ENCODE results near the gene PARP16.

DNA sequence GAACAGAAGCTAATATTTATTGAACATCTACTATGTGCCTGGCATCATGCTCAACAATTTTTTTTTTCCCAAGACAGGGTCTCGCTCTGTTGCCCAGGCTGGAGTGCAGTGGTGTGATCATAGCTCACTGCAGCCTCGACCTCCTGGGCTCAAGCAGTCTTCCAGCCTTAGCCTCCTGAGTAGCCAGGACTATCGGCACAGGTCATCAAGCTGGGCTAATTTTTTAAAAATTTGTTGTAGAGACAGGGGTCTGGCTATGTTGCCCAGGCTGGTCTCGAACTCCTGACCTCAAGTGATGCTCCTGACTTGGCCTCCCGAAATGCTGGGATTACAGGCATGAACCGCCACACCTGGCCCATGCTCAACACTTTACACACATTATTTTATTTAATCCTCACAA, 39.7 kb downstream of the PARP16 start:
- TF ChIP-seq ZNF274 (IDR thresholded peaks at IDR 0.05; ENCODE audit: low read length) (no peak), ZNF274 (tag by site-specific recombination; IDR thresholded peaks at IDR 0.05; ENCODE audit: borderline replicate concordance) (no peak), MEIS1 (CRISPR knock-in tag; IDR thresholded peaks at IDR 0.05; ENCODE audit: borderline replicate concordance) (no peak), ZNF175 (tag by site-specific recombination; IDR thresholded peaks at IDR 0.05) (no peak), ZBTB7A (tag by site-specific recombination; IDR thresholded peaks at IDR 0.05; ENCODE audit: low read depth) (no peak), ZSCAN30 (tag by site-specific recombination; IDR thresholded peaks at IDR 0.05) (no peak), ZNF654 (tag by site-specific recombination; IDR thresholded peaks at IDR 0.05; ENCODE audit: low read depth) (no peak)
- TF ChIP-seq, protein P1, sequence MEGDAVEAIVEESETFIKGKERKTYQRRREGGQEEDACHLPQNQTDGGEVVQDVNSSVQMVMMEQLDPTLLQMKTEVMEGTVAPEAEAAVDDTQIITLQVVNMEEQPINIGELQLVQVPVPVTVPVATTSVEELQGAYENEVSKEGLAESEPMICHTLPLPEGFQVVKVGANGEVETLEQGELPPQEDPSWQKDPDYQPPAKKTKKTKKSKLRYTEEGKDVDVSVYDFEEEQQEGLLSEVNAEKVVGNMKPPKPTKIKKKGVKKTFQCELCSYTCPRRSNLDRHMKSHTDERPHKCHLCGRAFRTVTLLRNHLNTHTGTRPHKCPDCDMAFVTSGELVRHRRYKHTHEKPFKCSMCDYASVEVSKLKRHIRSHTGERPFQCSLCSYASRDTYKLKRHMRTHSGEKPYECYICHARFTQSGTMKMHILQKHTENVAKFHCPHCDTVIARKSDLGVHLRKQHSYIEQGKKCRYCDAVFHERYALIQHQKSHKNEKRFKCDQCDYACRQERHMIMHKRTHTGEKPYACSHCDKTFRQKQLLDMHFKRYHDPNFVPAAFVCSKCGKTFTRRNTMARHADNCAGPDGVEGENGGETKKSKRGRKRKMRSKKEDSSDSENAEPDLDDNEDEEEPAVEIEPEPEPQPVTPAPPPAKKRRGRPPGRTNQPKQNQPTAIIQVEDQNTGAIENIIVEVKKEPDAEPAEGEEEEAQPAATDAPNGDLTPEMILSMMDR (tag by site-specific recombination; IDR thresholded peaks at IDR 0.05): no peak
- TF ChIP-seq, protein P2, sequence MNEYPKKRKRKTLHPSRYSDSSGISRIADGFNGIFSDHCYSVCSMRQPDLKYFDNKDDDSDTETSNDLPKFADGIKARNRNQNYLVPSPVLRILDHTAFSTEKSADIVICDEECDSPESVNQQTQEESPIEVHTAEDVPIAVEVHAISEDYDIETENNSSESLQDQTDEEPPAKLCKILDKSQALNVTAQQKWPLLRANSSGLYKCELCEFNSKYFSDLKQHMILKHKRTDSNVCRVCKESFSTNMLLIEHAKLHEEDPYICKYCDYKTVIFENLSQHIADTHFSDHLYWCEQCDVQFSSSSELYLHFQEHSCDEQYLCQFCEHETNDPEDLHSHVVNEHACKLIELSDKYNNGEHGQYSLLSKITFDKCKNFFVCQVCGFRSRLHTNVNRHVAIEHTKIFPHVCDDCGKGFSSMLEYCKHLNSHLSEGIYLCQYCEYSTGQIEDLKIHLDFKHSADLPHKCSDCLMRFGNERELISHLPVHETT (tag by site-specific recombination; IDR thresholded peaks at IDR 0.05): no peak
- TF ChIP-seq, protein P3, sequence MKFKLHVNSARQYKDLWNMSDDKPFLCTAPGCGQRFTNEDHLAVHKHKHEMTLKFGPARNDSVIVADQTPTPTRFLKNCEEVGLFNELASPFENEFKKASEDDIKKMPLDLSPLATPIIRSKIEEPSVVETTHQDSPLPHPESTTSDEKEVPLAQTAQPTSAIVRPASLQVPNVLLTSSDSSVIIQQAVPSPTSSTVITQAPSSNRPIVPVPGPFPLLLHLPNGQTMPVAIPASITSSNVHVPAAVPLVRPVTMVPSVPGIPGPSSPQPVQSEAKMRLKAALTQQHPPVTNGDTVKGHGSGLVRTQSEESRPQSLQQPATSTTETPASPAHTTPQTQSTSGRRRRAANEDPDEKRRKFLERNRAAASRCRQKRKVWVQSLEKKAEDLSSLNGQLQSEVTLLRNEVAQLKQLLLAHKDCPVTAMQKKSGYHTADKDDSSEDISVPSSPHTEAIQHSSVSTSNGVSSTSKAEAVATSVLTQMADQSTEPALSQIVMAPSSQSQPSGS (tag by site-specific recombination; IDR thresholded peaks at IDR 0.05; ENCODE audit: low read depth): no peak
- TF ChIP-seq, protein P4, sequence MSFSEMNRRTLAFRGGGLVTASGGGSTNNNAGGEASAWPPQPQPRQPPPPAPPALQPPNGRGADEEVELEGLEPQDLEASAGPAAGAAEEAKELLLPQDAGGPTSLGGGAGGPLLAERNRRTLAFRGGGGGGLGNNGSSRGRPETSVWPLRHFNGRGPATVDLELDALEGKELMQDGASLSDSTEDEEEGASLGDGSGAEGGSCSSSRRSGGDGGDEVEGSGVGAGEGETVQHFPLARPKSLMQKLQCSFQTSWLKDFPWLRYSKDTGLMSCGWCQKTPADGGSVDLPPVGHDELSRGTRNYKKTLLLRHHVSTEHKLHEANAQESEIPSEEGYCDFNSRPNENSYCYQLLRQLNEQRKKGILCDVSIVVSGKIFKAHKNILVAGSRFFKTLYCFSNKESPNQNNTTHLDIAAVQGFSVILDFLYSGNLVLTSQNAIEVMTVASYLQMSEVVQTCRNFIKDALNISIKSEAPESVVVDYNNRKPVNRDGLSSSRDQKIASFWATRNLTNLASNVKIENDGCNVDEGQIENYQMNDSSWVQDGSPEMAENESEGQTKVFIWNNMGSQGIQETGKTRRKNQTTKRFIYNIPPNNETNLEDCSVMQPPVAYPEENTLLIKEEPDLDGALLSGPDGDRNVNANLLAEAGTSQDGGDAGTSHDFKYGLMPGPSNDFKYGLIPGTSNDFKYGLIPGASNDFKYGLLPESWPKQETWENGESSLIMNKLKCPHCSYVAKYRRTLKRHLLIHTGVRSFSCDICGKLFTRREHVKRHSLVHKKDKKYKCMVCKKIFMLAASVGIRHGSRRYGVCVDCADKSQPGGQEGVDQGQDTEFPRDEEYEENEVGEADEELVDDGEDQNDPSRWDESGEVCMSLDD (tag by site-specific recombination; IDR thresholded peaks at IDR 0.05): no peak
- TF ChIP-seq, protein P5, sequence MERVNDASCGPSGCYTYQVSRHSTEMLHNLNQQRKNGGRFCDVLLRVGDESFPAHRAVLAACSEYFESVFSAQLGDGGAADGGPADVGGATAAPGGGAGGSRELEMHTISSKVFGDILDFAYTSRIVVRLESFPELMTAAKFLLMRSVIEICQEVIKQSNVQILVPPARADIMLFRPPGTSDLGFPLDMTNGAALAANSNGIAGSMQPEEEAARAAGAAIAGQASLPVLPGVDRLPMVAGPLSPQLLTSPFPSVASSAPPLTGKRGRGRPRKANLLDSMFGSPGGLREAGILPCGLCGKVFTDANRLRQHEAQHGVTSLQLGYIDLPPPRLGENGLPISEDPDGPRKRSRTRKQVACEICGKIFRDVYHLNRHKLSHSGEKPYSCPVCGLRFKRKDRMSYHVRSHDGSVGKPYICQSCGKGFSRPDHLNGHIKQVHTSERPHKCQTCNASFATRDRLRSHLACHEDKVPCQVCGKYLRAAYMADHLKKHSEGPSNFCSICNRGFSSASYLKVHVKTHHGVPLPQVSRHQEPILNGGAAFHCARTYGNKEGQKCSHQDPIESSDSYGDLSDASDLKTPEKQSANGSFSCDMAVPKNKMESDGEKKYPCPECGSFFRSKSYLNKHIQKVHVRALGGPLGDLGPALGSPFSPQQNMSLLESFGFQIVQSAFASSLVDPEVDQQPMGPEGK (tag by site-specific recombination; IDR thresholded peaks at IDR 0.05): no peak
